DMS 273 treated with DMSO at 0.1 percent for 48 hours (cell line): ENCODE results near the gene ICE2.

Source experiments
- DNase-seq: peaks from one replicate; lab custom pipeline; 2025; lab: John Stamatoyannopoulos, UW

Gene ICE2

GRCh38 chr15:60387321-60387720 lies 91.6 kb downstream of the ICE2 start:
- no peak for DNase-seq

GRCh38 chr15:60386615-60387014 lies 92.3 kb downstream of the ICE2 start:
- no peak for DNase-seq

DNA sequence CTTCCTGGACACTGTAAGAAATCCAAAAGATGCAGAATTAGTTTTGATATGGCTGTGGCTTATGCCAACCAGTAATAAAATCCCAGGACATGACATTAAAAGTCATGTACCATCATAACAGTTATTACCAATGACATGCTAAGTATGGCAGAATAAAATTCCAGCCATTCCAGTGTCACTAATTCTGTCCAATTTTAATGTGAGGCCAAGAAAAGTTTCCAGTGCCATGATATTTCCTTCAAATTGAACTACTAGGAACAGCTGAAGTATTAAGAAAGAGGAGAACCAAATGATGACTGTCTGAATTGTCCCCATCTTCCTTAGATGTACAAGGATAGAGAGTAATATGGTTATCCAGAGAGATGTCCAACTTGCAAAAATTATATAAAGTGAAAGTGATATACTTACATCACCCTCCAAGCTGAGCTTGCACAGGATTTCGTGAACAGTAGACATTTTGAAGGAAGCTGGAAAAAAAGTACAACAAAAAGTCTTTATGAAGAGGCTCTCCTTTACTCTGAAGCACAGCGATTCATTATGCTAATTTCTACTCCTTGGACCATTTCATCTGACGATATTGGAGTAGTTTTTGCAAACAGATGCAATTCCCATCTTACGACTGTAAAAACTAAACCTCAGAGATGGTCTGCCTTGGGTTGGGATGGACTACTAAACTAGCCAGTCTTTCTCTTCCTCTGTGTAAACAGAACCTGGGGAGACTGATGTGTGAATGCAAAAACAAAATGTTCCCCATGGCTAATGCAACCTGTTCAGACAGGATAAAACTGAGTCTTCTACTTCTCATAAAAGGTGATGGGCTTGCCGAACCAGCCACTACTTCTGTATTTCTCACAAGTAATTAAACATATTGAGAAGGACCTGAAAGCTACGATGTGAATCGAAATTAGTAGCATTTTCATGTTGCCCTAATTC lies 93.1 kb downstream of the ICE2 start:
- DNase-seq, result no peak

DNA sequence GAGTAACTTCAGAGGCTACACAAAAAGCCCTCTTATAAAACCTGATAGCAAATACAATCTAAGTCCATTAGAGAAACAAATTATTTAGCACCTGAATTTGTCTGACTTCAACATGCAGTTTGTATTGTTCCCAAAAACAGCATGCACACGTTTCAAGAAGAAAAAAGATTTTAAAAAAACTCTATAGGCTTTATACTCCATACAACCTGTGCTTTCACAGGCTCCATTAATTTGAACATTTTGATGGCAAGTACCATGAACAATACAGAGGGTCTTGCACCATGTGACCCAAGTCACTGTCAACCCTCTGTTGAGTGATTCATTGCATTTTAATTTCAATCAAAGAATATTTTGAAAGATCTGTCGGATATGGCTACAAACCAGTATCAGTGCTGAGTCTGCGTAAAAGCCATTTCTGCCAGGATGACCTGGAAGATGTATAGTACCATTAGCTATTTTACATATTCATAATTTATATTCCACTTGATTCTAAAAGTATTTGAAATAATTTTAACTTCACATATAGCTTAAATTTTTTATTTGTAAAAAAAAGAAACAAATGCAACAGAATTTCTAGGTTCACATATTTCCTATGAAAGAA lies 94.3 kb downstream of the ICE2 start:
- DNase-seq, result no peak

DNA sequence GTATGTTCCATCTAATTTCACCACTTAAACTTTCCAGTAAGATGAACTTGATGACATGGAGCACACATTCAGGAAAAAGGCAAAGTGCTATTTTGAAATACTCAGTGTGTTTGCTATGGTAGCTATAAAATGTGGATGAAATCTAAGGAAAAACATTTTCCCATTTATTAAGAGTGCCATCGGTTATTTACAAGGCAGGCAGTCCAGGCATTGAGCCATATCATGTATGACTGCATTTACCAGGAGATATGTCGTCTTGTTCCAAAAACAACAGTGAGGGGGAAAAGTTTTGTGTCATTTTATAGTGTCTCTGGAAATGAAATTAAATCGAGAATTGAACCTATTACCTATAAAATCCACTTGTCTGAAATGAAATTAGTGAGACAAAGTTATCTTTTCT lies 94.9 kb downstream of the ICE2 start:
- DNase-seq, result no peak

DNA sequence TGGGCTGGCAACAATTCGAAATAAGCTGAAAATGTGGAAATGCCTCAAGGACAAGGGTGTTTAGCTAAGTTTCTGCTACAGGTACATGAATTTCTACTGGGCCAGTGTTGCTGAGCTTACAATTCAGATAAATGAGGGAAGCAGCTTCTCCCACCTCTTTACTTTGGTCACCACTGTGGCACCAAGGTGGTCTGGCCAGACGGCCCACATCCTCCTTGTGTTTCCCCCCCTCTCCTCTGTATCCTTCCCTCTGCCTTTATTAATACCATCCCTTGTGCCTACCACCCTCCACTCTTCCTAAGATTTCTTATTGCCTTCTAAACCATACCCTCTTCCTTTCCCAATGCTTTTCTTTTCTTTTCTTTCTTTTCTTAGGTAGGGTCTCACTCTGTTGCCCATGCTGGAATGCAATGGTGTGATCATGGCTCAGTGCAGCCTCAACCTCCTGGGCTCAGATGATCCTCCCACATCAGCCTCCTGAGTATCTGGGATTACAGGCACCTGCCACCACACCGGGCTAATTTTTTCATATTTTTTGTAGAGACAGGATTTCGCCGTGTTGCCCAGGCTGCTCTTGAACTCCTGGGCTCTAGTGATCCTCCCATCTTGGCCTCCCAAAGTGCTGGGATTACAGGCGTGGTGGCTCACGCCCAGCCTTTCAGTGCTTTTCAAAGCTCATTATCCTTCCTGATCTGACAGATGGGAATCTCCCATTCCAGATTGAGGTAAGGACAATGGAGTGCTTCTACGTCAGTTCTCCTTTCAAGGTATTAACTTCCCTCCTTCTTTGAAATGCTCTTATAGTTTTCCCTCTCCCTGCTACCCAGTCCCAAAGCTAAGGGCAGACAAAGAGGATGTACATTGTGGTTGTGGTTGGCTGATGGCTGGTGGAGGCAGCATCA lies 95.9 kb downstream of the ICE2 start:
- DNase-seq, result no peak

DNA sequence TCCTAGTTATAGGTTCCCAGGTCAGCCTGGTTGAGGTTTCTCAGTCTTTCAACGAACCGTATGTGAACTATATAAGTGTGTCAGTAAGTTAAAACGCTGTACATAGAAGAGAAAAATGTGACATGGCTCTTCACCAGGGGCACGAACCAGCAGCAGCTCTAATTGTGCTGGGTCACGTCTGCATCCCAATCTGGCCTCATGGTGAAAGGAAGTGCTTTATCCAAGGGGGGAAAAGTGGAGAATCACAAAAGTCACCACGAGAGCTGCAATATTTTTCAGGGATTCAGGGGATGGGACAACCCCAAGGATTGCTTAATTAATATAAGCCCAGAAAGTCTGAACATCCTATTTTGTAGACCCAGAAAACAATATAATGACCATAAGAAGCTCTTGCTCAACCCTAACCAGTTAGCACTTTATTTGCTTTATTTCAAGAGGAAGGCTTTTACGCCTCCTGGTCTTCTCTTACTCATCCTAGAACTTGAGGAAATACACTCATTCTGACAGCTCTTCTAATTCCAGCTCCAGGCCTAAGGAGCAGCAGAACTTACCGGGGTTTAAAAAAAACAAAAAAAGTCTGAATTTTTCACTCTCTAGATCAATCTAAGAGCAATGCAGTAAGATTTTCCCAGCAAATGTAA lies 97.7 kb downstream of the ICE2 start:
- DNase-seq, result no peak

- DNase-seq, result no peak
Observed at GRCh38 chr15:60379525-60380274, 99.2 kb downstream of the ICE2 start.

DNA sequence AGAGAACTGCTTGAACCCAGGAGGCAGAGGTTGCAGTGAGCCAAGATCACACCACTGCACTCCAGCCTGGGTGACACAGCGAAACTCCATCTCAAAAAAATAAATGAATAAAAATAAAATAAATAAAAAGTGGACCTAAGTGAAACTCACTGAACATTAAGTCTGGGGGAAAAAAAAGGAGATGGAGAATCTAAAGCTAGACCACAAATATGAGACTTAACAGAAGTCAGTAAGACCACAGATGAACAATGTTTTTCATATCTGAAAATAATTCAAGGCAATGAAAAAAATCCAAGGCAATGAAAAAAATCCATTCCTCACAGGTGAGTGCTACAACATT lies 99.8 kb downstream of the ICE2 start:
- no peak for DNase-seq

DNA sequence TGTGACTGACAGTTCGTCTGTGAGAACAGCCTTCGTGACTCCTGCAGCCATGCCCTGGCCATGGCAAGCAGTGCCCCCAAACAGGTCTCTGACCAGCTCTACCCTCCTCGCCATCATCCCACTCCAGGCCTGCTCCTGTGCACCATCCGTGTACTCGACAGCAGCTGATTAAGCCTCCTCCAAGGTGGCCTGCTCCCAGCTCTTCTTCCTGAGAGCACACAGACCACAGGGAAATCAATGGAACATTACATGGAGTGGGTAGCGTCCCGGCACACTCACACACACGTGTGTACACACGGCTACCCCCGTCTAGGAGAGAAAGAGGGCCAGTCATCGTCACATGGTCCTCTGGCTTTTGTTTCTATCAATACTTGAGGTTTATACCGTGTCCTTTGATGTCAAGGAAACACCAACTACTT lies 102.3 kb downstream of the ICE2 start:
- DNase-seq, result no peak

GRCh38 chr15:60375306-60375705 lies 103.6 kb downstream of the ICE2 start:
- no peak for DNase-seq

- peak; percentile 51 for DNase-seq
Observed at GRCh38 chr15:60374628-60375081, 104.3 kb downstream of the ICE2 start.

- no peak for DNase-seq
Observed at GRCh38 chr15:60374209-60374608, 104.7 kb downstream of the ICE2 start.

DNA sequence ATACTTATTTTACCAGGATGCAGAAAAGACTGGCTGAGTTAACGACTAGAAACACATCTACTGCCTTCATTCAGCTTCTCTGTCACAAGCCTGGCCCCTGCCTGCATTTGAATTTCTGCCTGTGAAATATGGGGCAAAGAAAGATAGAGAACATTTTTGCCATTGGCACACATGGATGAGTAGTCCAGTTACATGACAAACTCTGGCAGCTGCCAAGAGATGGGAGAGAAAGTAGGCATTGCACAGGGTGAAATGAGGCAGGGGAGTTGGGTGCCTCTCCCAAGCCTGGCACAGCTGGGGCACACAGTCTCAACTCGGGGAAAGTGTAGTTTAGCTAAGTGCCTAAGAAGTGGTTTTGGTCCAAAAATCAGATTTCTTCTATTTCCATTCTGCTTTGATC lies 105.2 kb downstream of the ICE2 start:
- no peak for DNase-seq

- no peak for DNase-seq
Observed at GRCh38 chr15:60373327-60373726, 105.6 kb downstream of the ICE2 start.

GRCh38 chr15:60372756-60373155 lies 106.2 kb downstream of the ICE2 start:
- no peak for DNase-seq

GRCh38 chr15:60372227-60372626 lies 106.7 kb downstream of the ICE2 start:
- DNase-seq, result no peak

DNA sequence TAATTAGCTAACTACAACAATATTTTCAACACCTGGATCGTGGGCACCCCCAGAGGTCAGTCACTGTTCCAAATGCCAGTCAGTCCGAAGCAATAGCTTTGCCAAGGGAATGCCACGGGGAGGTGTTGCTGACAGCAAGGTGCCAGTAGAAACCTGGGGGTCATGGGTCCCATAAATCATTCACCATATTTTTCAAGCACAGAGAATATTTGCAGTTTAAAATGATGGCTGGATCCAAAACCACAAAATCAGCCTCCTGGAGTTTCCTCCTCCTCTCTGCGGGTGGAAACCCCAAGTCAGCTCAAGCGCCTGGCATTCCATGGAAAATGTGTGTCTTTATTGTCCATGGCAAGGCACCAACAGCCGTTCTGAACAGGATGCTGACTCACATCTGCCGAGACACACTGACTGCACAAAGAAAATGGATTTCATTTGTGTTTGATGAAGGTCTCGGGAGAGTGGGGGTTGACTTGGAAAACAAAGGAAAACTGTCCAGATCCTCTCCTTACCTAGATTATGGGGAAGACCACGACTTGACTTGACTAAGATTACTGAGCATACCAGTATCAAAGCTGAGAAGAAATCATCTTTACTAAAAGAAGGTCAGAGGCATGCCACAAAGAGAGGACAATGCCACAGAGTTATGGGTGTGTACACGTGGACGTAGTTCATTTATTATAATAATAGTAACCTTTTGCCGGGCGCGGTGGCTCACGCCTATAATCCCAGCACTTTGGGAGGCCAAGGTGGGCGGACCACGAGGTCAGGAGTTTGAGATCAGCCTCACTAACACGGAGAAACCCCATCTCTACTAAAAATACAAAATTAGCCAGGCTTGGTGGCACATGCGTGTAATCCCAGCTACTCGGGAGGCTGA lies 107.5 kb downstream of the ICE2 start:
- DNase-seq, result no peak

DNA sequence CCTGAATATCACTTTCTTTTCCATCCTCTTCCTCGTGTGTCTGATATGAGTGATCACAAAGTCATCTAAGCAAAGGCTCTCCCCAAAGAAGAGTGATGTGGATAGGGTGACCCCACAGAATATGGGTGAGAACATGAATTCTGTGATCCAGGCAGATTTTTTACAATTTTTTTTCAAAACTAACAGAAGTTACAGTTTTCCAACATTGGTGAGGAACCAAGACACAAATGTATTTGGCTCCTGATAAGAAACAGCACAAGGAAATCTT lies 108.1 kb downstream of the ICE2 start:
- DNase-seq, result no peak

DNA sequence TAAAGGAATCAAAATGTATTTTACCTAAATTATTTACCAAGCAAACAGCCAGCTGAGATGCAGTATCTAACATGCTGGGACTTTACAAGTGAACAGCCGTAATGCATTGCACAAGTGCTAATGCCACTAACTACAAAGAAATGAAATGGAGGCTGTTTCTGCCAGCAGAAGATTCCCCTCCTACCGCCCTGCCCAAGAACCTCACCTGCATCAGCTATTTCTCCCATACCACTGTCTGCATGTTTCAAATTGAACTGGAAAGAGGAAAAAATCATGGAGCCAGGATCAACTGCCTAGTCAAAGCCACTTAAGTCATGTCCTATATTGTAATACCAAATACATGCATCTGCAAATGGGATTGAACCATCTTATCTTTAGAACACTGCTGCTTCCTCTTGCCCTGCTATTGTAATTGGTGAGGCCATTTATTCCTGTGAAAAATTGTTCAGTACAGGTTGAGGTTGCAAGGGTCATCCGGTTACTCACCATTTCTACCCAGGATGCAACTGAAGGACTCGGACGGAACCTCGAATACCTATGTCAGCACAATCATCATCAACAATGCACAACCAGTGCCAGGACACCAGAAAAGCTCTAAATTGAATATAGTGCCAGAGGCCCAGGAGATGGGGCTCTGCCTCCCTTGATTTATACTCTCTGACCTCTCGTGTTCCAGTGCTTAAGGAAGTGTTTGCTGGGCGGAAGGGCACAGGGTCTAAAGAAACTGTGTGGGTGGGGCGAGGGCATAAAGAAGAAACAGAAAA lies 108.7 kb downstream of the ICE2 start:
- DNase-seq, result no peak
